OCI-LY7 (cell line): ENCODE measurements around the gene VPS37D. TPM values are rescaled to one million over a fixed set of nuclear protein-coding genes. Genes with fewer than 3 reads are reported as not detected.

Source experiments
- BruUV-seq: library from RNA; stranded (reverse); fragments of 400-500 nt; replicated peaks from 2 replicates; lab custom pipeline; 2021; lab: Mats Ljungman, UMichigan
- CTCF ChIA-PET: fragments of 300-600 bp; sonication (Branson Sonifier 250); formaldehyde crosslinking; loops from one replicate; lab custom pipeline; 2022; ENCODE audit warnings: antibody characterized with exemption; ENCODE audit not compliant: unreplicated experiment; lab: Charles Lee
- POLR2A ChIA-PET: fragments of 300-600 bp; sonication (Branson Sonifier 250); formaldehyde crosslinking; loops from one replicate; lab custom pipeline; 2022; ENCODE audit warnings: antibody characterized with exemption; lab: Charles Lee
- DNase-seq: peaks from one replicate; pipeline ENCODE4 v3.0.0-alpha.2; 2015; ENCODE audit warnings: low spot score
- H2AFZ ChIP-seq: fragments of 200-600 bp; sonication (generic), shearing (Covaris generic); 2 replicates; pipeline ENCODE4 v1.6.1; 2014; ENCODE audit warnings: mild to moderate bottlenecking, antibody characterized with exemption, low read length, moderate library complexity
- H3K27ac ChIP-seq: fragments of 200-600 bp; sonication (generic); 2 replicates; pipeline ENCODE4 v1.5.1; 2014; ENCODE audit warnings: mixed run types, low read depth, mild to moderate bottlenecking, moderate library complexity, low read length, inconsistent platforms; ENCODE audit not compliant: poor library complexity, severe bottlenecking
- H3K36me3 ChIP-seq: fragments of 200-600 bp; sonication (generic); 2 replicates; pipeline ENCODE4 v1.6.1; 2014; ENCODE audit warnings: mild to moderate bottlenecking, antibody characterized with exemption, low read length, moderate library complexity, mixed read lengths; ENCODE audit not compliant: insufficient read depth
- H3K4me1 ChIP-seq: fragments of 200-600 bp; sonication (generic); 2 replicates; pipeline ENCODE4 v1.5.1; 2014; ENCODE audit warnings: mild to moderate bottlenecking, low read length; ENCODE audit not compliant: insufficient read depth, poor library complexity, severe bottlenecking
- H3K4me2 ChIP-seq: fragments of 200-600 bp; sonication (generic); 2 replicates; pipeline ENCODE4 v1.6.1; 2014; ENCODE audit warnings: mild to moderate bottlenecking, low read length
- H3K4me3 ChIP-seq: fragments of 200-600 bp; sonication (generic); 2 replicates; pipeline ENCODE4 v1.5.1; 2014; ENCODE audit warnings: mild to moderate bottlenecking, low read depth, low read length; ENCODE audit not compliant: poor library complexity, severe bottlenecking
- H3K79me2 ChIP-seq: fragments of 200-600 bp; sonication (generic); 2 replicates; pipeline ENCODE4 v1.6.1; 2016; ENCODE audit warnings: low read depth, mild to moderate bottlenecking, low read length, moderate library complexity, mixed read lengths; ENCODE audit not compliant: insufficient read depth
- H3K9me2 ChIP-seq: fragments of 200-600 bp; sonication (generic); 2 replicates; pipeline ENCODE4 v1.6.1; 2016; ENCODE audit warnings: mild to moderate bottlenecking, low read length, mixed read lengths; ENCODE audit not compliant: insufficient read depth
- H3K9me3 ChIP-seq: fragments of 200-600 bp; sonication (generic); 2 replicates; pipeline ENCODE4 v1.6.1; 2014; ENCODE audit warnings: mild to moderate bottlenecking, mixed run types, low read length, mixed read lengths
- H4K20me1 ChIP-seq: fragments of 200-600 bp; sonication (generic); 2 replicates; pipeline ENCODE4 v1.6.1; 2014; ENCODE audit warnings: mild to moderate bottlenecking, antibody characterized with exemption, low read length, moderate library complexity, mixed read lengths; ENCODE audit not compliant: insufficient read depth
- EZH2phosphoT487 ChIP-seq: fragments of 200-600 bp; sonication (generic); IDR thresholded peaks from 2 replicates; pipeline ENCODE4 v1.6.1; 2018; ENCODE audit warnings: low read depth, borderline replicate concordance, mild to moderate bottlenecking, mixed run types, antibody characterized with exemption, low read length, moderate library complexity, mixed read lengths
- intact Hi-C: fragments of 100-400 bp; cut with micrococcal nuclease; formaldehyde crosslinking; loops from one replicate; pipeline ENCODE4 v1.10.0; 2022; ENCODE audit not compliant: unreplicated experiment
- total RNA-seq, 2 experiments: library from RNA; depleted of rRNA in 1 of 2; stranded (reverse); fragments of >200 nt in 1 of 2; shearing (Covaris generic) in 1 of 2; gene quantifications; 2 replicates each; pipeline ENCODE4 v1.2.3, GENCODE V29; 2014 to 2022
- TF ChIP-seq, protein P1 (sequence below): fragments of 200-600 bp; sonication (generic); conservative IDR thresholded peaks from 2 replicates; pipeline ENCODE4 v1.5.1; 2014; ENCODE audit warnings: mild to moderate bottlenecking, antibody characterized with exemption, low read length, moderate library complexity, mixed read lengths

VPS37D gene
- total RNA-seq, 2 experiments from 2014 or later: 5.3 TPM

DNA sequence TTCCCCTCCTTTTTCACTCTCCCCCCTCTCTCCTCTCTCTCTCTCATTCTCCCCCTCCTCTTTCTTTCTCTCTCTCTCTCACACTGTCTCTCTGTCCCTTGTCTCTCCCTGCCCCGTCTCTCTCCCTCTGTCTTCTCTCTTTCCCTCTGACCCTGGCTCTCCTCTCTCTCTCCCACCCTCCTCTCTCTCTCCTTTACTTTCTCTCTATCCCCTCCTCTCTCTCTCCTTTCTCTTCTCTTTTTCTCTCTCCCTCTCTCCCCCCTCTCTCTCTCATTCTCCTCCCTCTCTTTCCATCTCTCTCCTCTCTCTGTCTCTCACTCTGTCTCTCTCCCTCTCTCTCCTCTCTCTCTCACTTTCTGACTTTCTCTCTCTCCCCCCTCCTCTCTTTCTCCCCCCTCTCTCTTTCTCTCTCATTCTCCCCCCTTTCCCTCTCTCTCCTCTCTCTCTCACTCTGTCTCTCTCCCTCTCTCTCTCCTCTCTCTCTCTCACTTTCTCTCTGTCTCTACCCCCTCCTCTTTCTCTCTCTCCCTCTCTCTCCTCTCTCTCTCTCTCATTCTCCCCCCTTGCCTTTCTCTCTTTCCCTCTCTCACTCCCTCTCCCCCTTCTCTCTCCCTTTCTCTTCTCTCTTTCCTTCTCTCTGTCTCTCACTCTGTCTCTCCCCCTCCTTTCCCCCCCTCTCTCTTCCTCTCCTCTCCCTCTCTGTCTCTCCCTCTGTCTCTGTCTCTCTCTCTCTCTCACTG lies 18.9 kb upstream of the VPS37D start:
- TF ChIP-seq, protein P1, sequence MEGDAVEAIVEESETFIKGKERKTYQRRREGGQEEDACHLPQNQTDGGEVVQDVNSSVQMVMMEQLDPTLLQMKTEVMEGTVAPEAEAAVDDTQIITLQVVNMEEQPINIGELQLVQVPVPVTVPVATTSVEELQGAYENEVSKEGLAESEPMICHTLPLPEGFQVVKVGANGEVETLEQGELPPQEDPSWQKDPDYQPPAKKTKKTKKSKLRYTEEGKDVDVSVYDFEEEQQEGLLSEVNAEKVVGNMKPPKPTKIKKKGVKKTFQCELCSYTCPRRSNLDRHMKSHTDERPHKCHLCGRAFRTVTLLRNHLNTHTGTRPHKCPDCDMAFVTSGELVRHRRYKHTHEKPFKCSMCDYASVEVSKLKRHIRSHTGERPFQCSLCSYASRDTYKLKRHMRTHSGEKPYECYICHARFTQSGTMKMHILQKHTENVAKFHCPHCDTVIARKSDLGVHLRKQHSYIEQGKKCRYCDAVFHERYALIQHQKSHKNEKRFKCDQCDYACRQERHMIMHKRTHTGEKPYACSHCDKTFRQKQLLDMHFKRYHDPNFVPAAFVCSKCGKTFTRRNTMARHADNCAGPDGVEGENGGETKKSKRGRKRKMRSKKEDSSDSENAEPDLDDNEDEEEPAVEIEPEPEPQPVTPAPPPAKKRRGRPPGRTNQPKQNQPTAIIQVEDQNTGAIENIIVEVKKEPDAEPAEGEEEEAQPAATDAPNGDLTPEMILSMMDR: no peak
- no peak for TF ChIP-seq EZH2phosphoT487
- intact Hi-C loops: no loop called here
- no peaks in the 10 kb centered on the region for H4K20me1 ChIP-seq
- BruUV-seq: no TSS peak
- no peak overlapping the region for H3K4me2 ChIP-seq
- H3K27ac ChIP-seq: no peak overlapping the region
- H3K9me3 ChIP-seq: no peaks in the 10 kb centered on the region
- ChIA-PET POLR2A (no interaction called here), CTCF (no interaction called here)
- H3K4me3 ChIP-seq: no peak overlapping the region
- DNase-seq: no peak
- H3K36me3 ChIP-seq: no peaks in the 10 kb centered on the region
- H3K9me2 ChIP-seq: no peaks in the 10 kb centered on the region
- no peak overlapping the region for H2AFZ ChIP-seq
- no peaks in the 10 kb centered on the region for H3K4me1 ChIP-seq
- no peaks in the 10 kb centered on the region for H3K79me2 ChIP-seq

GRCh38 chr7:73649576-73649975 lies 18.1 kb upstream of the VPS37D start:
- no TSS peak for BruUV-seq
- no peaks in the 10 kb centered on the region for H4K20me1 ChIP-seq
- H3K36me3 ChIP-seq: no peaks in the 10 kb centered on the region
- H3K4me3 ChIP-seq: no peak overlapping the region
- intact Hi-C loops: no loop called here
- DNase-seq: no peak
- no peak for TF ChIP-seq EZH2phosphoT487
- TF ChIP-seq, protein P1: no peak
- CTCF ChIA-PET: no interaction called here
- H3K79me2 ChIP-seq: no peaks in the 10 kb centered on the region
- H3K27ac ChIP-seq: no peak overlapping the region
- H3K9me3 ChIP-seq: no peaks in the 10 kb centered on the region
- H3K4me1 ChIP-seq: no peaks in the 10 kb centered on the region
- POLR2A ChIA-PET: no interaction called here
- H3K9me2 ChIP-seq: no peaks in the 10 kb centered on the region
- H2AFZ ChIP-seq: no peak overlapping the region
- no peak overlapping the region for H3K4me2 ChIP-seq

- intact Hi-C loops: no loop called here
- Histone ChIP-seq H3K27ac (no peak overlapping the region), H3K36me3 (no peaks in the 10 kb centered on the region), H4K20me1 (no peaks in the 10 kb centered on the region), H3K9me3 (no peaks in the 10 kb centered on the region), H3K4me1 (no peaks in the 10 kb centered on the region), H3K4me3 (no peak overlapping the region), H3K79me2 (no peaks in the 10 kb centered on the region), H2AFZ (no peak overlapping the region), H3K9me2 (no peaks in the 10 kb centered on the region), H3K4me2 (no peak overlapping the region)
- no peak for DNase-seq
- no peak for TF ChIP-seq EZH2phosphoT487
- TF ChIP-seq, protein P1: no peak
- ChIA-PET POLR2A (no interaction called here), CTCF (no interaction called here)
- BruUV-seq: no TSS peak
These were observed 17.1 kb upstream of the VPS37D start for GRCh38 chr7:73650524-73650923.
